OCI-LY1 (cell line): ENCODE data around the gene XRCC4.

Experiments
- CTCF ChIP-seq: fragments of 200-600 bp; sonication (generic), shearing (Covaris generic); IDR thresholded peaks from 2 replicates; pipeline ENCODE4 v1.5.1; 2017; ENCODE audit warnings: mild to moderate bottlenecking, antibody characterized with exemption, low read length, moderate library complexity, mixed read lengths
- EZH2 ChIP-seq: fragments of 200-600 bp; sonication (generic), shearing (Covaris generic); IDR thresholded peaks from 2 replicates; pipeline ENCODE4 v1.8.0; 2017; ENCODE audit warnings: borderline replicate concordance, mixed run types, mild to moderate bottlenecking, antibody characterized with exemption, low read length, moderate library complexity, mixed read lengths

GRCh38 chr5:83323557-83324180, 246.3 kb downstream of the XRCC4 start:
- no peak for TF ChIP-seq CTCF
- no peak for TF ChIP-seq EZH2
